Nucleus accumbens (tissue), 56 donors: ENCODE results near the gene LIMK2.

Source experiments
- DNase-seq, 56 donors: peaks; one replicate each; lab custom pipeline; 2025; lab: John Stamatoyannopoulos, UW

The LIMK2 gene

GRCh38 chr22:31269892-31270579 lies 57.9 kb downstream of the LIMK2 start:
- no peak for DNase-seq

- DNase-seq, result no peak
Observed at GRCh38 chr22:31271026-31271425, 58.9 kb downstream of the LIMK2 start.

DNA sequence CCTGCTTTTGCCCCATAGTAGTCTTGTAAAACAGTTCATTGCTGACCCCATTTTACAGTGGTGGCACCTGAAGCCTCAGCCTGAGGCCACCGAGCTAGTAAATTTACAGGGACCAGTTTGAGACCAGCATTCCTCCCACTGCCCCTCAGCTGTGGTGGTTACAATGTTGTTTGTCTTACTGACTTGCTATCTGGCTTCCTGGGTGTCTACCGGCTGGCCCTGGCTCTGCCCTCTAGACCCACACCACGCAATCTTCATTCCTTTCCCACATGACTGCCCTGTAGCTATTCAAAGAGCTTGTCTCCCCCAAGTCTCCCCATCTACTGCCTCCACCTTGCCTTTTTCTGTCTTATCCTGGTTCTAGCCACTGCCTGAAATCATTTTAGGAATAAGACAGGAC lies 59.4 kb downstream of the LIMK2 start:
- no peak for DNase-seq

- DNase-seq, result peak in 31 of 56 donors; percentile 8 to 70 (median 29)
Observed at GRCh38 chr22:31272522-31273446, 60.7 kb downstream of the LIMK2 start.

DNA sequence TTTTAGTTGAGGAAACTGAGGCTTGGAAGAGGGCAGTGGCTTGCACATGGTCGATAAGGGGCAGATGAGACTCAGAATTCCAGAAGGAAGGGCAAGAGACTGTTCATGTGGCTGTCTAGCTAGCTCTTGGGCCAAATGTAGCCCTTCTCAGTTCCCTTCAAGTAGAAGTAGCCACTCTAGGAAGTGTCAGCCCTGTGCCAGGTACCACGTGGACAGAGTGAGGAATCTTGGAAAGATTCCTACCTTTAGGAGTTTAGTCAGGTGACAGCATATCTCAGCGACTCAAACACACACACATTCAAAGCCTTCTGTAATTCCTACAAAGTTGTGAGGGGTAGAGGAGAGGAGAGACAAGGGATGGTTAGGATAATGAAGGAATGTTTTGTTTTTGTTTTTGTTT lies 61.9 kb downstream of the LIMK2 start:
- DNase-seq, result no peak

GRCh38 chr22:31275018-31275417 lies 62.9 kb downstream of the LIMK2 start:
- DNase-seq, result no peak

DNA sequence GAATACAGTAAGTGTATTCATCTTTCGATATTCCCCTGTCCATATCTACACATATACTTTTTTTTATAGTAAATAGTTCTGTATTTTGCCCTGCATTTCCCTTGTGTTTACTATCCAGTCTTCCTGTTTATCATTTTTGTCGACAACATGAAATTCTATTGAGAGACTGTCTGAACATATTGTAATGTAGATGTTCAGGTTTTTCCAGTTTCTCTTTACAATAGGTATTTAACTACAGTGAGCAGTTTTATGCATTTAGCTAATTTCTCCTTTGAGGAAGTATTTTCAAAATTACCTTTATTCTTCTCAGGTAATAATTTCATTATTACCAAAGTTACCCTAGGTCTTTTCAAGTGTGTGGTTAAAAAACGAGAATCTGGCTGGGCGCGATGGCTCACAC lies 63.5 kb downstream of the LIMK2 start:
- DNase-seq, result no peak

- DNase-seq, result no peak
Observed at GRCh38 chr22:31276426-31277167, 64.5 kb downstream of the LIMK2 start.

- no peak for DNase-seq
Observed at GRCh38 chr22:31277741-31278140, 65.6 kb downstream of the LIMK2 start.

DNA sequence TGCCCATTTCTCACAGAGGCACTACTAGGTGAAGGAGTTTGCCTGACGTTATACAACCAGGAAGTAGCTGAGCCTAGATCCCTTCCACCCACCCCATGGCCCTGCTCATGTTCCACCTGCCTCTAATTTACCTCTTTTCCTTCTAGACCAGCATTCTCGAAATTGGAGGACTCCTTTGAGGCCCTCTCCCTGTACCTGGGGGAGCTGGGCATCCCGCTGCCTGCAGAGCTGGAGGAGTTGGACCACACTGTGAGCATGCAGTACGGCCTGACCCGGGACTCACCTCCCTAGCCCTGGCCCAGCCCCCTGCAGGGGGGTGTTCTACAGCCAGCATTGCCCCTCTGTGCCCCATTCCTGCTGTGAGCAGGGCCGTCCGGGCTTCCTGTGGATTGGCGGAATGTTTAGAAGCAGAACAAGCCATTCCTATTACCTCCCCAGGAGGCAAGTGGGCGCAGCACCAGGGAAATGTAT lies 66.1 kb downstream of the LIMK2 start:
- DNase-seq, result no peak

- no peak for DNase-seq
Observed at GRCh38 chr22:31278626-31279326, 66.7 kb downstream of the LIMK2 start.

- DNase-seq, result no peak
Observed at GRCh38 chr22:31279327-31279669, 67.2 kb downstream of the LIMK2 start.

DNA sequence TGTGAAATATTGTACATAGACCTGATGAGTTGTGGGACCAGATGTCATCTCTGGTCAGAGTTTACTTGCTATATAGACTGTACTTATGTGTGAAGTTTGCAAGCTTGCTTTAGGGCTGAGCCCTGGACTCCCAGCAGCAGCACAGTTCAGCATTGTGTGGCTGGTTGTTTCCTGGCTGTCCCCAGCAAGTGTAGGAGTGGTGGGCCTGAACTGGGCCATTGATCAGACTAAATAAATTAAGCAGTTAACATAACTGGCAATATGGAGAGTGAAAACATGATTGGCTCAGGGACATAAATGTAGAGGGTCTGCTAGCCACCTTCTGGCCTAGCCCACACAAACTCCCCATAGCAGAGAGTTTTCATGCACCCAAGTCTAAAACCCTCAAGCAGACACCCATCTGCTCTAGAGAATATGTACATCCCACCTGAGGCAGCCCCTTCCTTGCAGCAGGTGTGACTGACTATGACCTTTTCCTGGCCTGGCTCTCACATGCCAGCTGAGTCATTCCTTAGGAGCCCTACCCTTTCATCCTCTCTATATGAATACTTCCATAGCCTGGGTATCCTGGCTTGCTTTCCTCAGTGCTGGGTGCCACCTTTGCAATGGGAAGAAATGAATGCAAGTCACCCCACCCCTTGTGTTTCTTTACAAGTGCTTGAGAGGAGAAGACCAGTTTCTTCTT lies 67.9 kb downstream of the LIMK2 start:
- no peak for DNase-seq

DNA sequence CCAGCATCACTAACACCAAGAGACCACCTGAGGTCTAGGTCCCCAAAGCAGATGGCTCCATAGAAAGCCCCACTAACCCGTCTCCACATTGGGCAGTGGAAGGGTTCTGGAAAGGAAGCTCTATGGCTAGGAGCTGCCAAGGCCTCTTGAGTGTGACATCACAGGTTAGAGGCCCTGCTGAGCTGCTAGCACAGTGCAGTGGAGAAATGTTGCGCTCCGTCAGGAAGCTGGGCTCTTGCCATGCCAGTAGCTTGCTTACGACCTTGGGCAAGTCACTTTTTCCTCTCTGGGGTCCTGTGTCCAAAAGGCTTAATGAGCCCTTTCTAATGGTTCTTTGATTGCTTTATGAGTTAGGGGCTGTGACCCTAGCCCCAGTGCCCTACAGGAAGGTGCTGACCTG lies 69.6 kb downstream of the LIMK2 start:
- DNase-seq, result no peak

GRCh38 chr22:31282748-31283468 lies 70.8 kb downstream of the LIMK2 start:
- DNase-seq, result no peak

- DNase-seq, result no peak
Observed at GRCh38 chr22:31284281-31285155, 72.4 kb downstream of the LIMK2 start.

- DNase-seq, result no peak
Observed at GRCh38 chr22:31286360-31287255, 74.5 kb downstream of the LIMK2 start.
